ENCODE measurements around the gene WDR20. TPM values are rescaled to one million over a fixed set of nuclear protein-coding genes. Genes with fewer than 3 reads are reported as not detected.

Gene WDR20, protein sequence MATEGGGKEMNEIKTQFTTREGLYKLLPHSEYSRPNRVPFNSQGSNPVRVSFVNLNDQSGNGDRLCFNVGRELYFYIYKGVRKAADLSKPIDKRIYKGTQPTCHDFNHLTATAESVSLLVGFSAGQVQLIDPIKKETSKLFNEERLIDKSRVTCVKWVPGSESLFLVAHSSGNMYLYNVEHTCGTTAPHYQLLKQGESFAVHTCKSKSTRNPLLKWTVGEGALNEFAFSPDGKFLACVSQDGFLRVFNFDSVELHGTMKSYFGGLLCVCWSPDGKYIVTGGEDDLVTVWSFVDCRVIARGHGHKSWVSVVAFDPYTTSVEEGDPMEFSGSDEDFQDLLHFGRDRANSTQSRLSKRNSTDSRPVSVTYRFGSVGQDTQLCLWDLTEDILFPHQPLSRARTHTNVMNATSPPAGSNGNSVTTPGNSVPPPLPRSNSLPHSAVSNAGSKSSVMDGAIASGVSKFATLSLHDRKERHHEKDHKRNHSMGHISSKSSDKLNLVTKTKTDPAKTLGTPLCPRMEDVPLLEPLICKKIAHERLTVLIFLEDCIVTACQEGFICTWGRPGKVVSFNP
- total RNA-seq = 11.6 and 27.5 TPM in 2 replicates

GRCh38 chr14:102139286-102140026 is at the start of gene WDR20:
TSS of gene WDR20 (plus strand) at chr14:102139897. CDS start at chr14:102139924, 27 bp downstream.

Other genes starting within 250 kb of the WDR20 start
- 377 and 627 TPM in 2 replicates for gene DYNC1H1, start 175.3 kb upstream of the WDR20 start, total RNA-seq
- gene HSP90AA1, start 52.9 kb upstream of the WDR20 start, total RNA-seq = 161 and 504 TPM in 2 replicates
- 11.8 and 21.6 TPM in 2 replicates for gene MOK, start 165.3 kb downstream of the WDR20 start, total RNA-seq
- 8.8 and 10.9 TPM in 2 replicates for gene ZNF839, start 179.8 kb downstream of the WDR20 start, total RNA-seq
- 41.8 and 58.8 TPM in 2 replicates for gene CINP, start 223.0 kb downstream of the WDR20 start, total RNA-seq
- gene TECPR2, start 223.0 kb downstream of the WDR20 start, total RNA-seq = 16.6 and 21.5 TPM in 2 replicates

All from placental pericyte (primary cell).